Endodermal cell (in vitro differentiated cells): Measurements from ENCODE around the gene ZNF423. TPM values are rescaled to one million over a fixed set of nuclear protein-coding genes. Genes with fewer than 3 reads are reported as not detected.
A peak's percentile ranks its signal among the peaks of the same experiment; 100 is the strongest.

ENCODE experiments used
- DNase-seq: peaks from one replicate; pipeline ENCODE4 v3.0.0-alpha.2; 2017
- H3K27ac ChIP-seq: 2 replicates; pipeline ENCODE4 v1.5.1; 2013; ENCODE audit warnings: mild to moderate bottlenecking, low read depth, low read length, moderate library complexity
- H3K27me3 ChIP-seq: 2 replicates; pipeline ENCODE4 v1.6.1; 2013; ENCODE audit warnings: mild to moderate bottlenecking, low read length, moderate library complexity; ENCODE audit not compliant: insufficient read depth, control insufficient read depth, poor library complexity, severe bottlenecking
- H3K36me3 ChIP-seq: 2 replicates; pipeline ENCODE4 v1.7.0; 2013; ENCODE audit warnings: mild to moderate bottlenecking, low read length, moderate library complexity; ENCODE audit not compliant: control insufficient read depth, insufficient read depth
- H3K4me1 ChIP-seq: one replicate; pipeline ENCODE4 v1.7.0; 2013; ENCODE audit warnings: low read length; ENCODE audit not compliant: control insufficient read depth, insufficient read depth
- H3K4me3 ChIP-seq: 2 replicates; pipeline ENCODE4 v1.5.1; 2013; ENCODE audit warnings: mild to moderate bottlenecking, low read length, moderate library complexity
- H3K9ac ChIP-seq: 2 replicates; pipeline ENCODE4 v1.6.1; 2013; ENCODE audit warnings: mild to moderate bottlenecking, low read length, moderate library complexity; ENCODE audit not compliant: poor library complexity, severe bottlenecking; ENCODE audit errors: extremely low read depth
- H3K9me3 ChIP-seq: 2 replicates; pipeline ENCODE4 v1.6.1; 2013; ENCODE audit warnings: mild to moderate bottlenecking, low read length, moderate library complexity; ENCODE audit not compliant: control insufficient read depth
- H3K27ac Mint-ChIP-seq: 2 replicates; pipeline ENCODE4 v1.8.0; 2020; ENCODE audit warnings: mixed read lengths
- H3K27me3 Mint-ChIP-seq: 2 replicates; pipeline ENCODE4 v1.8.0; 2021; ENCODE audit warnings: mild to moderate bottlenecking, mixed read lengths; ENCODE audit not compliant: insufficient read depth
- H3K36me3 Mint-ChIP-seq: 2 replicates; pipeline ENCODE4 v1.8.0; 2020; ENCODE audit warnings: low read depth, mixed read lengths
- H3K4me1 Mint-ChIP-seq: 2 replicates; pipeline ENCODE4 v1.8.0; 2020; ENCODE audit warnings: mixed read lengths
- H3K4me3 Mint-ChIP-seq: 2 replicates; pipeline ENCODE4 v1.8.0; 2020; ENCODE audit warnings: mild to moderate bottlenecking, moderate library complexity, mixed read lengths
- H3K9me3 Mint-ChIP-seq: 2 replicates; pipeline ENCODE4 v1.8.0; 2020; ENCODE audit warnings: mild to moderate bottlenecking, mixed read lengths
- CTCF ChIP-seq: fragments of 200-600 bp; sonication (generic); conservative IDR thresholded peaks from 2 replicates; pipeline ENCODE4 v1.5.0; 2021; ENCODE audit warnings: antibody characterized with exemption, mild to moderate bottlenecking
- WGBS, 2 experiments: methylation state at CpG; one replicate each; pipeline versions ENCODE4 v1.1.5 to v1.1.7; 2013; ENCODE audit warnings: missing lambda C conversion rate in 2 of 2, mixed read lengths in 1 of 2; ENCODE audit not compliant: insufficient coverage in 1 of 2, insufficient read length in 1 of 2; 5-methylcytosine and 5-hydroxymethylcytosine counted together
- total RNA-seq, 2 donors: library from RNA; stranded (reverse); fragmentation: NEBNext Ultra II Directional in 1 of 2; extraction: Animal tissue kit (Norgen Biotek cat#: 25700) in 1 of 2; gene quantifications; 2 replicates in 1 of 2; 3 replicates in 1 of 2; pipeline ENCODE4 v1.2.1, GENCODE V29; 2021

The ZNF423 gene
- total RNA-seq, 2 donors from 2014 or later, result 30.3 to 41.9 TPM

GRCh38 chr16:49622421-49623402, 233.2 kb downstream of the ZNF423 start:
- Histone ChIP-seq H3K27ac (no peak overlapping the region), H3K9me3 (peaks cover 4% of the 10 kb centered on the region), H3K9ac (no peak overlapping the region), H3K4me3 (no peak overlapping the region), H3K36me3 (peaks cover 4% of the 10 kb centered on the region), H3K4me1 (no peaks in the 10 kb centered on the region), H3K27me3 (no peaks in the 10 kb centered on the region)
- H3K9me3 Mint-ChIP-seq, result no peaks in the 10 kb centered on the region
- TF ChIP-seq CTCF, result no peak
- H3K27me3 Mint-ChIP-seq, result no peaks in the 10 kb centered on the region
- DNase-seq, result peak; percentile 32
- 94 to 100% methylated on average over 9 to 17 of the region's 17 CpGs for WGBS, 2 experiments
- H3K27ac Mint-ChIP-seq, result no peak overlapping the region
- peaks cover 7% of the 10 kb centered on the region for H3K36me3 Mint-ChIP-seq
- H3K4me3 Mint-ChIP-seq, result no peak overlapping the region
- H3K4me1 Mint-ChIP-seq, result peaks cover 4% of the 10 kb centered on the region

DNA sequence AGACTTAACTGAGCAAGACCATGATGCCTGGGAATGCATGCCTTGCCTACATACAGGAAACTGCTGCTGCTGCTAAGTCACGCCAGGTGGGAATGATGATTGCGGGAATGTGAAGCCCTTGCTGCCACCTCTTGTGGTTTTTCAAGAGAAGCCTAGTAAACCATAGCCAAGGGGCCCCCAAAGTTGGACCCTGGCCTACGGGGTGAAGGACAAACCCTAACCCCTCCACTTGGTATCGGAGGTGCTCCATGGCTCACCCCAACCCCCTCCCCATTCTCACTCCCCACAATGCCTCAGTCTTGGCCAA, 233.9 kb downstream of the ZNF423 start:
- WGBS, 2 experiments, result 96 to 100% methylated on average over 2 to 4 of the region's 4 CpGs
- Mint-ChIP-seq H3K4me1 (peaks cover 4% of the 10 kb centered on the region), H3K27me3 (no peaks in the 10 kb centered on the region), H3K9me3 (no peaks in the 10 kb centered on the region), H3K4me3 (no peak overlapping the region), H3K36me3 (peaks cover 7% of the 10 kb centered on the region), H3K27ac (no peak overlapping the region)
- Histone ChIP-seq H3K4me3 (no peak overlapping the region), H3K9me3 (peaks cover 4% of the 10 kb centered on the region), H3K4me1 (no peaks in the 10 kb centered on the region), H3K9ac (no peak overlapping the region), H3K27ac (peak overlapping the region; percentile 77), H3K27me3 (no peaks in the 10 kb centered on the region), H3K36me3 (peaks cover 4% of the 10 kb centered on the region)
- no peak for DNase-seq
- no peak for TF ChIP-seq CTCF

GRCh38 chr16:49621241-49622083, 234.4 kb downstream of the ZNF423 start:
- H3K9ac ChIP-seq, result no peak overlapping the region
- 84 to 92% methylated on average over 3 to 13 of the region's 13 CpGs for WGBS, 2 experiments
- H3K4me1 Mint-ChIP-seq, result peaks cover 4% of the 10 kb centered on the region
- no peaks in the 10 kb centered on the region for H3K27me3 ChIP-seq
- peaks cover 7% of the 10 kb centered on the region for H3K36me3 Mint-ChIP-seq
- H3K4me1 ChIP-seq, result no peaks in the 10 kb centered on the region
- peak; percentile 54 for DNase-seq
- H3K36me3 ChIP-seq, result peaks cover 4% of the 10 kb centered on the region
- H3K9me3 Mint-ChIP-seq, result no peaks in the 10 kb centered on the region
- peak overlapping the region; percentile 77 for H3K27ac ChIP-seq
- H3K27me3 Mint-ChIP-seq, result no peaks in the 10 kb centered on the region
- no peak for TF ChIP-seq CTCF
- peaks cover 4% of the 10 kb centered on the region for H3K9me3 ChIP-seq
- no peak overlapping the region for H3K4me3 Mint-ChIP-seq
- peak overlapping the region; percentile 39 for H3K27ac Mint-ChIP-seq
- no peak overlapping the region for H3K4me3 ChIP-seq
